WTC11 (cell line): ENCODE measurements around the gene LONP2. TPM values are rescaled to one million over a fixed set of nuclear protein-coding genes. Genes with fewer than 3 reads are reported as not detected.

ENCODE experiments used
- ATAC-seq: fragments of 200-7000 bp; cut with Tn5 transposase; 2 replicates; pipeline ENCODE4 v1.10.0; 2021; ENCODE audit warnings: mild to moderate bottlenecking, moderate library complexity
- CTCF ChIA-PET: fragments of 300-600 bp; sonication (Branson Sonifier 250); formaldehyde crosslinking; loops from one replicate; lab custom pipeline; 2021; ENCODE audit warnings: antibody characterized with exemption; lab: Charles Lee
- POLR2A ChIA-PET: fragments of 350-600 bp; sonication (Branson Sonifier 250); formaldehyde crosslinking; loops from one replicate; lab custom pipeline; 2021; ENCODE audit warnings: antibody characterized with exemption; lab: Charles Lee
- DNase-seq: peaks from one replicate; pipeline ENCODE4 v3.0.0; 2021; ENCODE audit warnings: low spot score
- H3K27ac Mint-ChIP-seq: 2 replicates; pipeline ENCODE4 v1.8.0; 2021; ENCODE audit warnings: mixed read lengths
- H3K27me3 Mint-ChIP-seq: 2 replicates; pipeline ENCODE4 v1.8.0; 2021; ENCODE audit warnings: low read depth, mild to moderate bottlenecking, moderate library complexity, mixed read lengths
- H3K36me3 Mint-ChIP-seq: 2 replicates; pipeline ENCODE4 v1.8.0; 2021; ENCODE audit warnings: mixed read lengths
- H3K4me1 Mint-ChIP-seq: 2 replicates; pipeline ENCODE4 v1.8.0; 2022; ENCODE audit warnings: mixed read lengths
- H3K4me3 Mint-ChIP-seq: 2 replicates; pipeline ENCODE4 v1.8.0; 2021; ENCODE audit warnings: mild to moderate bottlenecking, moderate library complexity, mixed read lengths
- H3K9me3 Mint-ChIP-seq: 2 replicates; pipeline ENCODE4 v1.8.0; 2021; ENCODE audit warnings: mixed read lengths
- ATF6 ChIP-seq: sonication (generic); formaldehyde crosslinking; IDR thresholded peaks from 2 replicates; pipeline ENCODE4 v1.8.1; 2023; ENCODE audit warnings: mild to moderate bottlenecking, missing genetic modification reagents
- CBFB ChIP-seq: sonication (generic); formaldehyde crosslinking; IDR thresholded peaks from 2 replicates; pipeline ENCODE4 v1.8.1; 2022; ENCODE audit warnings: mild to moderate bottlenecking, low read depth, missing genetic modification reagents
- CTCF ChIP-seq: fragments of 200-600 bp; IDR thresholded peaks from 2 replicates; pipeline ENCODE4 v1.8.0; 2022; ENCODE audit warnings: antibody characterized with exemption
- ELF4 ChIP-seq: sonication (generic); formaldehyde crosslinking; IDR thresholded peaks from 2 replicates; pipeline ENCODE4 v1.8.1; 2022; ENCODE audit warnings: low read depth, mild to moderate bottlenecking, moderate library complexity, missing genetic modification reagents
- EMX1 ChIP-seq: fragments of 250-450 bp; sonication (Bioruptor Pico); IDR thresholded peaks from 2 replicates; pipeline ENCODE4 v1.8.0; 2021; ENCODE audit warnings: mild to moderate bottlenecking
- FOXJ3 ChIP-seq: sonication (generic); formaldehyde crosslinking; IDR thresholded peaks from 2 replicates; pipeline ENCODE4 v1.9.0; 2021; ENCODE audit warnings: missing genetic modification reagents, mild to moderate bottlenecking, borderline replicate concordance
- FOXK1 ChIP-seq: sonication (generic); formaldehyde crosslinking; IDR thresholded peaks from 2 replicates; pipeline ENCODE4 v1.8.0; 2022; ENCODE audit warnings: mild to moderate bottlenecking, moderate library complexity, missing genetic modification reagents
- FOXP4 ChIP-seq: sonication (generic); formaldehyde crosslinking; IDR thresholded peaks from 2 replicates; pipeline ENCODE4 v1.8.0; 2022; ENCODE audit warnings: mild to moderate bottlenecking, missing genetic modification reagents
- HMGA2 ChIP-seq: fragments of 250-450 bp; sonication (Bioruptor Pico); IDR thresholded peaks from 2 replicates; pipeline ENCODE4 v1.4.0; 2021; ENCODE audit warnings: mild to moderate bottlenecking, moderate library complexity
- JUN ChIP-seq: sonication (generic); formaldehyde crosslinking; IDR thresholded peaks from 2 replicates; pipeline ENCODE4 v1.8.0; 2023; ENCODE audit warnings: mild to moderate bottlenecking, missing genetic modification reagents
- KAT7 ChIP-seq: sonication (generic); formaldehyde crosslinking; IDR thresholded peaks from 2 replicates; pipeline ENCODE4 v1.8.1; 2023; ENCODE audit warnings: missing genetic modification reagents, mild to moderate bottlenecking, borderline replicate concordance
- RELA ChIP-seq: sonication (generic); formaldehyde crosslinking; IDR thresholded peaks from 2 replicates; pipeline ENCODE4 v1.8.1; 2022; ENCODE audit warnings: missing genetic modification reagents, mild to moderate bottlenecking, borderline replicate concordance
- SOX15 ChIP-seq: fragments of 250-450 bp; sonication (Bioruptor Pico); IDR thresholded peaks from 2 replicates; pipeline ENCODE4 v1.9.0; 2021; ENCODE audit warnings: mild to moderate bottlenecking
- USF1 ChIP-seq: sonication (generic); formaldehyde crosslinking; IDR thresholded peaks from 2 replicates; pipeline ENCODE4 v1.8.0; 2022; ENCODE audit warnings: mild to moderate bottlenecking, missing genetic modification reagents
- ZNF121 ChIP-seq: sonication (generic); formaldehyde crosslinking; IDR thresholded peaks from 2 replicates; pipeline ENCODE4 v1.8.0; 2023; ENCODE audit warnings: missing genetic modification reagents
- ZNF232 ChIP-seq: sonication (generic); formaldehyde crosslinking; IDR thresholded peaks from 2 replicates; pipeline ENCODE4 v1.8.0; 2022; ENCODE audit warnings: mild to moderate bottlenecking, missing genetic modification reagents
- ZNF281 ChIP-seq: sonication (generic); formaldehyde crosslinking; IDR thresholded peaks from 2 replicates; pipeline ENCODE4 v1.8.0; 2023; ENCODE audit warnings: mild to moderate bottlenecking, missing genetic modification reagents
- ZNF317 ChIP-seq: sonication (generic); formaldehyde crosslinking; IDR thresholded peaks from 2 replicates; pipeline ENCODE4 v1.8.1; 2023; ENCODE audit warnings: low read depth, mild to moderate bottlenecking, moderate library complexity, missing genetic modification reagents, borderline replicate concordance
- ZNF396 ChIP-seq: fragments of 250-450 bp; sonication (Bioruptor Pico); IDR thresholded peaks from 2 replicates; pipeline ENCODE4 v1.8.0; 2021; ENCODE audit warnings: mild to moderate bottlenecking, moderate library complexity, borderline replicate concordance
- ZNF423 ChIP-seq: fragments of 250-450 bp; sonication (Bioruptor Pico); IDR thresholded peaks from 2 replicates; pipeline ENCODE4 v2.1.2; 2022; ENCODE audit warnings: mild to moderate bottlenecking, moderate library complexity
- ZNF512 ChIP-seq: sonication (generic); formaldehyde crosslinking; IDR thresholded peaks from 2 replicates; pipeline ENCODE4 v1.8.1; 2022; ENCODE audit warnings: missing genetic modification reagents, borderline replicate concordance
- ZSCAN18 ChIP-seq: fragments of 250-450 bp; sonication (Bioruptor Pico); IDR thresholded peaks from 2 replicates; pipeline ENCODE4 v2.1.2; 2022; ENCODE audit warnings: mild to moderate bottlenecking, moderate library complexity
- total RNA-seq: library from RNA; stranded (reverse); gene quantifications from 3 replicates; pipeline ENCODE4 v1.2.3, GENCODE V29; 2021

LONP2 gene
- total RNA-seq, 1 experiment from 2014 or later: 28.4 TPM

- TF ChIP-seq ZNF281 (CRISPR knock-in tag): no peak
- TF ChIP-seq SOX15 (CRISPR knock-in tag): no peak
- TF ChIP-seq RELA (CRISPR knock-in tag): no peak
- no peak for TF ChIP-seq ZNF317 (CRISPR knock-in tag)
- TF ChIP-seq ZSCAN18: no peak
- TF ChIP-seq FOXK1 (CRISPR knock-in tag): no peak
- TF ChIP-seq FOXP4: no peak
- TF ChIP-seq ZNF512 (CRISPR knock-in tag): no peak
- no peak for TF ChIP-seq ATF6
- TF ChIP-seq ZNF121 (CRISPR knock-in tag): no peak
- TF ChIP-seq, all 79 proteins: peak for 0
These were observed 729 bp downstream of the LONP2 start (continued) for GRCh38 chr16:48244863-48245195.

GRCh38 chr16:48246066-48246465 is 2.0 kb downstream of the LONP2 start:
- Mint-ChIP-seq H3K4me1 (peaks cover 12% of the 10 kb centered on the region), H3K4me3 (0 out of 2 replicates have a peak overlapping the region, but pooled peaks have one; percentile 2)
- POLR2A ChIA-PET: no interaction called here
- no peak for TF ChIP-seq FOXK1 (CRISPR knock-in tag)
- no peak for TF ChIP-seq EMX1 (CRISPR knock-in tag)
- no peak for TF ChIP-seq USF1 (CRISPR knock-in tag)
- TF ChIP-seq ZNF512 (CRISPR knock-in tag): no peak
- no peak for TF ChIP-seq HMGA2 (CRISPR knock-in tag)
- no peak for TF ChIP-seq FOXJ3 (CRISPR knock-in tag)
- TF ChIP-seq ZNF423: no peak
- no peak for TF ChIP-seq JUN (CRISPR knock-in tag)
- TF ChIP-seq SOX15 (CRISPR knock-in tag): no peak
- TF ChIP-seq ZNF396 (CRISPR knock-in tag): no peak
- TF ChIP-seq KAT7 (CRISPR knock-in tag): no peak
- TF ChIP-seq CTCF: no peak
- TF ChIP-seq CBFB (CRISPR knock-in tag): no peak
- no peak for TF ChIP-seq ELF4 (CRISPR knock-in tag)
- TF ChIP-seq ZNF232 (CRISPR knock-in tag): no peak
- TF ChIP-seq, all 79 proteins: peak for 0
- no peak for DNase-seq
- H3K27me3 Mint-ChIP-seq: no peaks in the 10 kb centered on the region
- H3K9me3 Mint-ChIP-seq: peaks cover 4% of the 10 kb centered on the region
- H3K27ac Mint-ChIP-seq: no peak overlapping the region
- no peak for ATAC-seq
- CTCF ChIA-PET: no interaction called here
- H3K36me3 Mint-ChIP-seq: no peaks in the 10 kb centered on the region
